OCI-LY1 (cell line): ENCODE results near the gene BRD1.

Source experiments
- H2AFZ ChIP-seq: fragments of 200-600 bp; sonication (generic), shearing (Covaris generic); 2 replicates; pipeline ENCODE4 v1.6.0; 2014; ENCODE audit warnings: antibody characterized with exemption, mild to moderate bottlenecking, low read length
- H3F3A ChIP-seq: fragments of 200-600 bp; sonication (generic), shearing (Covaris generic); 2 replicates; pipeline ENCODE4 v1.6.0; 2014; ENCODE audit warnings: mild to moderate bottlenecking, antibody characterized with exemption, low read length, moderate library complexity; ENCODE audit not compliant: insufficient read depth
- H3K27ac ChIP-seq: fragments of 200-600 bp; sonication (generic); 2 replicates; pipeline ENCODE4 v1.5.1; 2014; ENCODE audit warnings: low read length, mixed run types, mild to moderate bottlenecking, low read depth; ENCODE audit not compliant: poor library complexity, severe bottlenecking
- H3K27me3 ChIP-seq: fragments of 200-600 bp; sonication (generic); 2 replicates; pipeline ENCODE4 v1.6.0; 2014; ENCODE audit warnings: antibody characterized with exemption, mild to moderate bottlenecking, low read length, moderate library complexity; ENCODE audit not compliant: insufficient read depth
- H3K36me3 ChIP-seq: fragments of 200-600 bp; sonication (generic); 2 replicates; pipeline ENCODE4 v1.6.1; 2014; ENCODE audit warnings: mild to moderate bottlenecking, antibody characterized with exemption, low read length, moderate library complexity, mixed read lengths; ENCODE audit not compliant: insufficient read depth
- H3K4me1 ChIP-seq: fragments of 200-600 bp; sonication (generic); 2 replicates; pipeline ENCODE4 v1.5.1; 2014; ENCODE audit warnings: mild to moderate bottlenecking, low read length, moderate library complexity; ENCODE audit not compliant: insufficient read depth, severe bottlenecking
- H3K4me2 ChIP-seq: fragments of 200-600 bp; sonication (generic), shearing (Covaris generic); 2 replicates; pipeline ENCODE4 v1.6.1; 2014; ENCODE audit warnings: low read length
- H3K4me3 ChIP-seq: fragments of 200-600 bp; sonication (generic); 2 replicates; pipeline ENCODE4 v1.5.1; 2014; ENCODE audit warnings: low read length, low read depth, mild to moderate bottlenecking, mixed read lengths; ENCODE audit not compliant: poor library complexity, severe bottlenecking
- H3K79me2 ChIP-seq: fragments of 200-600 bp; shearing (Covaris generic); 2 replicates; pipeline ENCODE4 v1.6.1; 2016; ENCODE audit warnings: mixed run types, low read length, mixed read lengths; ENCODE audit not compliant: insufficient read depth
- H3K9ac ChIP-seq: fragments of 200-600 bp; sonication (generic), shearing (Covaris generic); 2 replicates; pipeline ENCODE4 v1.6.1; 2014; ENCODE audit warnings: mild to moderate bottlenecking, low read length, mixed read lengths
- H3K9me2 ChIP-seq: fragments of 200-600 bp; sonication (generic), shearing (Covaris generic); 2 replicates; pipeline ENCODE4 v1.6.1; 2014; ENCODE audit warnings: low read depth, mild to moderate bottlenecking, low read length, mixed read lengths
- H3K9me3 ChIP-seq: fragments of 200-600 bp; shearing (Covaris generic); 2 replicates; pipeline ENCODE4 v1.6.1; 2014; ENCODE audit warnings: low read length, mixed read lengths
- H4K20me1 ChIP-seq: fragments of 200-600 bp; sonication (generic), shearing (Covaris generic); 2 replicates; pipeline ENCODE4 v1.6.0; 2016; ENCODE audit warnings: mild to moderate bottlenecking, low read length; ENCODE audit not compliant: insufficient read depth
- CTCF ChIP-seq: fragments of 200-600 bp; sonication (generic), shearing (Covaris generic); IDR thresholded peaks from 2 replicates; pipeline ENCODE4 v1.5.1; 2017; ENCODE audit warnings: mild to moderate bottlenecking, antibody characterized with exemption, low read length, moderate library complexity, mixed read lengths
- EZH2 ChIP-seq: fragments of 200-600 bp; sonication (generic), shearing (Covaris generic); IDR thresholded peaks from 2 replicates; pipeline ENCODE4 v1.8.0; 2017; ENCODE audit warnings: borderline replicate concordance, mixed run types, mild to moderate bottlenecking, antibody characterized with exemption, low read length, moderate library complexity, mixed read lengths

Gene BRD1

GRCh38 chr22:49765091-49765771 lies 62.4 kb downstream of the BRD1 start:
- Histone ChIP-seq H3K9me3 (peaks cover 8% of the 10 kb centered on the region; the same call in 1 of the 2 replicates), H2AFZ (no peak overlapping the region), H3F3A (no peaks in the 10 kb centered on the region), H3K79me2 (no peaks in the 10 kb centered on the region), H4K20me1 (no peaks in the 10 kb centered on the region), H3K9me2 (no peaks in the 10 kb centered on the region), H3K36me3 (no peaks in the 10 kb centered on the region), H3K4me1 (peaks cover 11% of the 10 kb centered on the region), H3K27me3 (no peaks in the 10 kb centered on the region), H3K4me2 (no peak overlapping the region), H3K27ac (no peak overlapping the region), H3K9ac (no peak overlapping the region), H3K4me3 (no peak overlapping the region)
- TF ChIP-seq EZH2, result no peak
- no peak for TF ChIP-seq CTCF

- TF ChIP-seq EZH2 (no peak), CTCF (no peak)
- Histone ChIP-seq H3K27me3 (no peaks in the 10 kb centered on the region), H3K27ac (no peak overlapping the region), H3K4me3 (no peak overlapping the region), H3K79me2 (no peaks in the 10 kb centered on the region), H3K4me2 (no peak overlapping the region), H4K20me1 (no peaks in the 10 kb centered on the region), H3K9me3 (peaks cover 8% of the 10 kb centered on the region; the same call in 1 of the 2 replicates), H2AFZ (no peak overlapping the region), H3F3A (no peaks in the 10 kb centered on the region), H3K36me3 (no peaks in the 10 kb centered on the region), H3K9ac (no peak overlapping the region), H3K4me1 (peaks cover 11% of the 10 kb centered on the region), H3K9me2 (no peaks in the 10 kb centered on the region)
These were observed 63.5 kb downstream of the BRD1 start for GRCh38 chr22:49764127-49764581.

DNA sequence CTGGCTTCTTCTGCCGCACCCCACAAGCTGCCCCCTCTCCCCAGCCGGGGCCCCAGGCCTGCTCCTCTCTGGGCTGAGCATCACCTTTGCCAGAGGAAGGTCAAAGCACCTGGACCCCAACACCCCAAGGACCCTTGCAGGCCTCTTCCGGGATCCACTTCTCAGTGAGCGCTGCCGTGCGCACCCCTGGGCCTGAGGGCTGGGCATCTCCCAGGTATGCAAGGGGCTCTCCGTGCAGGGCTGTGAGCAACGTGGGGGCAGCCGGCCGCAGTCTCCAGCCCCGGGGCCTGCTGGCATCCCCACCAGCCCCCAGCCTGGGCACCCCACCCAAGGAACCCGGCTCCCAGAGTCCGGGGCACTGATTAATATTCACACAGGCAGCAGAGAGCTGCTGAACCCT lies 64.0 kb downstream of the BRD1 start:
- Histone ChIP-seq H3K4me2 (no peak overlapping the region), H3K36me3 (no peaks in the 10 kb centered on the region), H3K9ac (no peak overlapping the region), H3K27ac (no peak overlapping the region), H3K79me2 (no peaks in the 10 kb centered on the region), H3K4me3 (no peak overlapping the region), H3K9me3 (peaks cover 8% of the 10 kb centered on the region; the same call in 1 of the 2 replicates), H3K9me2 (no peaks in the 10 kb centered on the region), H3K4me1 (peaks cover 11% of the 10 kb centered on the region), H4K20me1 (no peaks in the 10 kb centered on the region), H3K27me3 (no peaks in the 10 kb centered on the region), H3F3A (no peaks in the 10 kb centered on the region), H2AFZ (no peak overlapping the region)
- no peak for TF ChIP-seq EZH2
- no peak for TF ChIP-seq CTCF
